CD8-positive, alpha-beta memory T cell (primary cell): Measurements from ENCODE around the gene GPC6. TPM values are rescaled to one million over a fixed set of nuclear protein-coding genes. Genes with fewer than 3 reads are reported as not detected.

Experiments
- CTCF ChIA-PET: fragments of 350-600 bp; sonication (Branson Sonifier 250); formaldehyde crosslinking; loops from one replicate; lab custom pipeline; 2021; ENCODE audit warnings: antibody characterized with exemption; lab: Charles Lee
- POLR2A ChIA-PET: fragments of 350-600 bp; sonication (Branson Sonifier 250); formaldehyde crosslinking; loops from one replicate; lab custom pipeline; 2021; ENCODE audit warnings: antibody characterized with exemption; lab: Charles Lee
- DNase-seq, 5 donors: peaks; one replicate each; pipeline versions ENCODE4 v3.0.0 to v3.0.0-alpha.2; 2020 to 2022; ENCODE audit warnings: mixed read lengths in 1 of 5
- H3K27ac ChIP-seq: one replicate; pipeline ENCODE4 v1.7.0; 2013; ENCODE audit warnings: low read depth, mild to moderate bottlenecking, low read length, moderate library complexity
- H3K27me3 ChIP-seq: 2 replicates; pipeline ENCODE4 v1.7.0; 2013; ENCODE audit warnings: low read length, mild to moderate bottlenecking; ENCODE audit not compliant: insufficient read depth, poor library complexity, severe bottlenecking
- H3K36me3 ChIP-seq: 2 replicates; pipeline ENCODE4 v1.7.0; 2013; ENCODE audit warnings: mild to moderate bottlenecking, low read length, moderate library complexity; ENCODE audit not compliant: insufficient read depth
- H3K4me1 ChIP-seq: 2 replicates; pipeline ENCODE4 v1.7.0; 2013; ENCODE audit warnings: mild to moderate bottlenecking, low read length, moderate library complexity; ENCODE audit not compliant: insufficient read depth
- H3K4me3 ChIP-seq: 2 replicates; pipeline ENCODE4 v1.7.0; 2013; ENCODE audit warnings: mild to moderate bottlenecking, low read length
- H3K9me3 ChIP-seq: 2 replicates; pipeline ENCODE4 v1.7.0; 2013; ENCODE audit warnings: mild to moderate bottlenecking, low read length
- H3K27ac Mint-ChIP-seq, 8 donors: one replicate each; pipeline ENCODE4 v1.8.0; 2020 to 2021; ENCODE audit warnings: mixed read lengths in 8 of 8, mild to moderate bottlenecking in 6 of 8, inconsistent platforms in 3 of 8, moderate library complexity in 3 of 8
- H3K27me3 Mint-ChIP-seq, 2 donors: one replicate each; pipeline ENCODE4 v1.8.0; 2020 to 2021; ENCODE audit warnings: mixed read lengths in 2 of 2, mild to moderate bottlenecking in 1 of 2, moderate library complexity in 1 of 2
- H3K36me3 Mint-ChIP-seq, 3 donors: one replicate each; pipeline ENCODE4 v1.8.0; 2020 to 2021; ENCODE audit warnings: mixed read lengths in 3 of 3, inconsistent platforms in 1 of 3, mild to moderate bottlenecking in 1 of 3
- H3K4me1 Mint-ChIP-seq, 3 donors: one replicate each; pipeline ENCODE4 v1.8.0; 2020 to 2021; ENCODE audit warnings: mixed read lengths in 3 of 3, inconsistent platforms in 1 of 3, mild to moderate bottlenecking in 1 of 3
- H3K4me3 Mint-ChIP-seq, 7 donors: one replicate each; pipeline ENCODE4 v1.8.0; 2020 to 2021; ENCODE audit warnings: mixed read lengths in 7 of 7, mild to moderate bottlenecking in 6 of 7, moderate library complexity in 4 of 7, inconsistent platforms in 2 of 7
- H3K9me3 Mint-ChIP-seq, 5 donors: one replicate each; pipeline ENCODE4 v1.8.0; 2020 to 2022; ENCODE audit warnings: mixed read lengths in 5 of 5, mild to moderate bottlenecking in 3 of 5, moderate library complexity in 2 of 5, inconsistent platforms in 1 of 5
- polyA plus RNA-seq: library from polyadenylated mRNA; unstranded; fragments of 300-500 nt; fragmentation: Illumina TruSeq; gene quantifications from one replicate; pipeline ENCODE4 v1.2.3, GENCODE V29; 2021
- total RNA-seq, 2 experiments: library from RNA; stranded (reverse); gene quantifications; one replicate each; pipeline ENCODE4 v1.2.3, GENCODE V29; 2021

Gene GPC6
- total and polyA plus RNA-seq, 3 experiments from 2014 or later: not detected

DNA sequence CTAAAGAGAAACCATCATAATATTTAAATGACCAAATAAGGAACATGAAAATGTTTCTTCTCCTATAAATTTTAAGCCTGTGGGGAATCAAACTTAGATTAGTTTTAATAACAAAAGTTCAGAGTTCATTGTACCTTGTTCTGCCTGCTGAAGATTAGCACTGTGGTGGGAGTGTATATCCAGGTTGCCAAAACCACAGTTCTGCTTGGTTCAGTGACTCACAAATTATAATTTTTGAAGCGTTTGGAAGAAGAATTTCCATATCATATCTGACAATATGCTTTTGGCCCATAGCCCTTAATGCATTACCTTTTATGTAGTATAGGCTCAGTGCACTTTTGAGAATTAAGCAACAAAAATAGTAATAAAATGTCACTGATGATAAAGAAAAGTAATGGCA is 545.2 kb downstream of the GPC6 start:
- Mint-ChIP-seq H3K4me3 (no peak overlapping the region), H3K4me1 (no peaks in the 10 kb centered on the region), H3K27me3 (no peaks in the 10 kb centered on the region), H3K27ac (no peak overlapping the region), H3K9me3 (peaks cover 0 to 2% (median 0%) of the 10 kb centered on the region in 5 donors), H3K36me3 (no peaks in the 10 kb centered on the region)
- no peaks in the 10 kb centered on the region for H3K9me3 ChIP-seq
- no peak for DNase-seq
- H3K4me1 ChIP-seq: no peaks in the 10 kb centered on the region
- no peaks in the 10 kb centered on the region for H3K36me3 ChIP-seq
- ChIA-PET CTCF (no interaction called here), POLR2A (no interaction called here)
- H3K27ac ChIP-seq: no peak overlapping the region
- H3K4me3 ChIP-seq: no peak overlapping the region
- H3K27me3 ChIP-seq: no peaks in the 10 kb centered on the region

DNA sequence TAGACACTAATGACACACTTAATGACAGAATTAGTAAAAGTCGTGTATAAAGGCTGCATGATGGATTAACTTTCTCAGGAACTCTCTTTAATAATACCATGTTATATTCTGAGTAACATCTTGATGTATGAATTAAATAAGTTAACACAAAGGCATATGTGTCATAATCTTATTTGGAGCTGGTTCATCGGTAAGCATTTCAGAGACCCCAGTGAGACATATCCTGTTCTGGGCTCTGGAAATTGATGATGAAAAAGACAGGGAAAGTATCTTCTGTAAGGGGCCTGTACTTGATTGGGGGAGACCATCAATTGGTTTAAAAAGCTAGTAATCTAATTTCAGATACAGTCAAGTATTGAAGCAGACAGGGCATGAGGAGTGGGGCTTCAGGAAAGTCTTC is 547.9 kb downstream of the GPC6 start:
- POLR2A ChIA-PET: no interaction called here
- no peak overlapping the region for H3K27ac ChIP-seq

DNA sequence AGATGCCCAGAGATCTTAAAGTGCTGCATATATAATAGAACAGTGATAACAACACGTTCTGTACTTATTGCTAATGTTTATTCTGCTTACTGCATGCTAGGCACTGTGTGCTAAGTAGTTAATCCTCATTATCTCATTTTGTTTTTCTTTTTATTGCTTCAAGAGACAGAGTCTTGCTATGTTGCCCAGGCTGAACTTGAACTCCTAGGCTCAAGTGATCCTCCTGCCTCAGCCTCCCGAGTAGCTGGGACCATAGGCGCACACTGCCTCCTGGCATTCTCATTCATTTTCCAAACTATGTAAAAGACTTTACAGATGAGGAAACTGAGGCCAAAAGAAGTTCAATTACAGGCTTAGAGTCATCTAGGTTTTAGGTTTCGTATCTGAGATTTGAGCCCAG is 548.4 kb downstream of the GPC6 start:
- Histone ChIP-seq H3K36me3 (no peaks in the 10 kb centered on the region), H3K4me1 (no peaks in the 10 kb centered on the region), H3K27ac (no peak overlapping the region), H3K4me3 (no peak overlapping the region), H3K27me3 (no peaks in the 10 kb centered on the region), H3K9me3 (no peaks in the 10 kb centered on the region)
- Mint-ChIP-seq H3K4me1 (no peaks in the 10 kb centered on the region), H3K4me3 (no peak overlapping the region), H3K9me3 (peaks cover 0 to 2% (median 0%) of the 10 kb centered on the region in 5 donors), H3K27me3 (no peaks in the 10 kb centered on the region), H3K27ac (no peak overlapping the region), H3K36me3 (no peaks in the 10 kb centered on the region)
- no peak for DNase-seq
- ChIA-PET POLR2A (no interaction called here), CTCF (no interaction called here)

More for the DNA sequence above, 547.9 kb downstream of the GPC6 start:
- Histone ChIP-seq H3K36me3 (no peaks in the 10 kb centered on the region), H3K4me1 (no peaks in the 10 kb centered on the region), H3K27me3 (no peaks in the 10 kb centered on the region), H3K4me3 (no peak overlapping the region), H3K9me3 (no peaks in the 10 kb centered on the region)
- CTCF ChIA-PET: no interaction called here
- H3K4me1 Mint-ChIP-seq: no peaks in the 10 kb centered on the region
- no peaks in the 10 kb centered on the region for H3K36me3 Mint-ChIP-seq
- DNase-seq: no peak
- peaks cover 0 to 2% (median 0%) of the 10 kb centered on the region in 5 donors for H3K9me3 Mint-ChIP-seq
- H3K27me3 Mint-ChIP-seq: no peaks in the 10 kb centered on the region
- no peak overlapping the region for H3K4me3 Mint-ChIP-seq
- H3K27ac Mint-ChIP-seq: no peak overlapping the region

- ChIA-PET CTCF (no interaction called here), POLR2A (no interaction called here)
- H3K4me1 Mint-ChIP-seq: no peaks in the 10 kb centered on the region
- H3K4me3 Mint-ChIP-seq: no peak overlapping the region
- Histone ChIP-seq H3K36me3 (no peaks in the 10 kb centered on the region), H3K4me3 (no peak overlapping the region), H3K27ac (no peak overlapping the region), H3K4me1 (no peaks in the 10 kb centered on the region), H3K9me3 (no peaks in the 10 kb centered on the region), H3K27me3 (no peaks in the 10 kb centered on the region)
- no peak overlapping the region for H3K27ac Mint-ChIP-seq
- H3K27me3 Mint-ChIP-seq: no peaks in the 10 kb centered on the region
- no peak for DNase-seq
- peaks cover 0 to 2% (median 0%) of the 10 kb centered on the region in 5 donors for H3K9me3 Mint-ChIP-seq
- no peaks in the 10 kb centered on the region for H3K36me3 Mint-ChIP-seq
Observed at GRCh38 chr13:93775507-93776108, 549.0 kb downstream of the GPC6 start.

GRCh38 chr13:93776936-93777335 is 550.3 kb downstream of the GPC6 start:
- no peaks in the 10 kb centered on the region for H3K36me3 Mint-ChIP-seq
- H3K4me1 Mint-ChIP-seq: no peaks in the 10 kb centered on the region
- Histone ChIP-seq H3K4me1 (no peaks in the 10 kb centered on the region), H3K27ac (no peak overlapping the region), H3K36me3 (no peaks in the 10 kb centered on the region), H3K4me3 (no peak overlapping the region), H3K27me3 (no peaks in the 10 kb centered on the region), H3K9me3 (no peaks in the 10 kb centered on the region)
- H3K4me3 Mint-ChIP-seq: no peak overlapping the region
- H3K9me3 Mint-ChIP-seq: no peaks in the 10 kb centered on the region
- H3K27me3 Mint-ChIP-seq: no peaks in the 10 kb centered on the region
- ChIA-PET CTCF (no interaction called here), POLR2A (no interaction called here)
- DNase-seq: no peak
- H3K27ac Mint-ChIP-seq: peak overlapping the region in 1 of 8 donors; percentile 59

DNA sequence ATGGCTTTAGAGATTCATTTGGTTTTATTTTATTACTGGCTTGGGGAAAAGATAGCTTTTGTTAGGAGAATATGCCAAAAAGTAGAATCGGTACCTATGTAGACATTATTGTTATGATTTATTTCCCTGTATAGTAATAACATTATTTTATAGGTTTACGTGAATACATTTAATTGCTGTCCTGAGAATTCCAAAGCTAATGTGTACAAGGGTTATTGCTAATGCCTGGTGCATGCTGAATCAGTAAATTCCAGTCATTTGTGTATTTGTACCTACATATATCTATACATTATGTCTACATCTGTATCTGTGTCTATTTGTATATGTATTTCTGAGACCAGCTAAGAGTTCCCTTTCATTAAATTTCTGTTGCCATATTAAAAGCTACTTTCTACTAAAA is 550.9 kb downstream of the GPC6 start:
- Mint-ChIP-seq H3K9me3 (no peaks in the 10 kb centered on the region), H3K4me1 (no peaks in the 10 kb centered on the region), H3K27me3 (no peaks in the 10 kb centered on the region), H3K36me3 (no peaks in the 10 kb centered on the region), H3K27ac (no peak overlapping the region), H3K4me3 (no peak overlapping the region)
- no peak overlapping the region for H3K4me3 ChIP-seq
- no peaks in the 10 kb centered on the region for H3K9me3 ChIP-seq
- H3K4me1 ChIP-seq: no peaks in the 10 kb centered on the region
- H3K36me3 ChIP-seq: no peaks in the 10 kb centered on the region
- no peak for DNase-seq
- POLR2A ChIA-PET: no interaction called here
- H3K27me3 ChIP-seq: no peaks in the 10 kb centered on the region
- no peak overlapping the region for H3K27ac ChIP-seq
- CTCF ChIA-PET: no interaction called here

DNA sequence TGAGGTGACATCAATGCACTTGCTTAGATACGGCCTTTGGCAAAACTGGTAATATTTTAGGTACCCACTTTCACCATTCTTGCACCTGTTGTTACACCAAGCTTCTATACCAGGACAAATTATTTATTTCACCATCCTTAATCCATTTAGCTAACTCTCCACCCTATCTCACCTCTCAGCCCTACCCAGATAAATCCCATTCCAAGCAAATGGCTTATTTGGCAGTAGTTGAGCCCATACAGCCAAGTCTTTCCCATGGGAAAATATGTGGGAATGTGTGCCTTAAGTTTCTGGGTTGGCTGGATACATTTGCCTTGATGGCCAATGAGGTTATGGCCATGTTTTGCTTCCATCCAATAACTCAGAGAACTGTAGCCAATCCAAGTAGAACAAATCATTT is 551.9 kb downstream of the GPC6 start:
- H3K4me1 Mint-ChIP-seq: no peaks in the 10 kb centered on the region
- Histone ChIP-seq H3K36me3 (no peaks in the 10 kb centered on the region), H3K27ac (no peak overlapping the region), H3K27me3 (no peaks in the 10 kb centered on the region), H3K4me1 (no peaks in the 10 kb centered on the region), H3K4me3 (no peak overlapping the region), H3K9me3 (no peaks in the 10 kb centered on the region)
- no peak overlapping the region for H3K4me3 Mint-ChIP-seq
- no peak overlapping the region for H3K27ac Mint-ChIP-seq
- no peaks in the 10 kb centered on the region for H3K9me3 Mint-ChIP-seq
- POLR2A ChIA-PET: no interaction called here
- DNase-seq: no peak
- H3K27me3 Mint-ChIP-seq: no peaks in the 10 kb centered on the region
- no peaks in the 10 kb centered on the region for H3K36me3 Mint-ChIP-seq
- CTCF ChIA-PET: no interaction called here

DNA sequence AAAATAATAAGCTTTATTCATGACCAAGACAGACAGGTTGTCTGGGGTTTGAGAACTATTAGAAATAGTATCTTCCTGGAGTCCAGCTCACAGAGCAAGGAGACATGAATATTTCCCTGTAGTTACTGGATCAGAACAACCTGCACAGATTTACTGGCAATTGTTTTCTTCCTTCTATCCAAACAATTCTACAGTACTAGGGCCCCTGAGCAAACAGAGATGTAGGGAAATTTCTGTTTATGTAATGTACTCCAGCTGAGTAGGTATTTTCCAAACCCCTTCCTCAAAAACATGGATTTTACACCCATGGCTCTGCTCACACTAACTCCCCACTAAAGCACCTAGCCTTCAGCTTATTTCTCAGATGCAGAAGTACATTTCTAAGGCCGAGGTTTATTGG is 557.6 kb downstream of the GPC6 start:
- CTCF ChIA-PET: no interaction called here
- Histone ChIP-seq H3K27me3 (no peaks in the 10 kb centered on the region), H3K27ac (no peak overlapping the region), H3K36me3 (no peaks in the 10 kb centered on the region), H3K4me3 (no peak overlapping the region), H3K4me1 (no peaks in the 10 kb centered on the region), H3K9me3 (no peaks in the 10 kb centered on the region)
- Mint-ChIP-seq H3K4me1 (no peaks in the 10 kb centered on the region), H3K9me3 (peaks cover 0 to 2% (median 0%) of the 10 kb centered on the region in 5 donors), H3K27me3 (peaks cover 0 to 1% of the 10 kb centered on the region in 2 donors), H3K36me3 (no peaks in the 10 kb centered on the region), H3K27ac (no peak overlapping the region), H3K4me3 (no peak overlapping the region)
- POLR2A ChIA-PET: no interaction called here
- no peak for DNase-seq
